GM21619 (cell line): Measurements from ENCODE around the gene GOT1.

Experiments used
- ATAC-seq: cut with Tn5 transposase; IDR thresholded peaks from one replicate; pipeline ENCODE4 v1.9.1; 2021; ENCODE audit not compliant: unreplicated experiment

The GOT1 gene

GRCh38 chr10:99396471-99396870, 34.0 kb downstream of the GOT1 start:
- no peak for ATAC-seq

- ATAC-seq: no peak
Measured at GRCh38 chr10:99395750-99396445, 34.5 kb downstream of the GOT1 start.

- ATAC-seq: no peak
Measured at GRCh38 chr10:99394761-99395386, 35.5 kb downstream of the GOT1 start.

GRCh38 chr10:99394256-99394655, 36.2 kb downstream of the GOT1 start:
- ATAC-seq: no peak

- ATAC-seq: no peak
Measured at GRCh38 chr10:99393683-99394082, 36.7 kb downstream of the GOT1 start.

GRCh38 chr10:99393036-99393435, 37.4 kb downstream of the GOT1 start:
- no peak for ATAC-seq

GRCh38 chr10:99391346-99391745, 39.1 kb downstream of the GOT1 start:
- ATAC-seq: no peak

GRCh38 chr10:99389729-99390480, 40.5 kb downstream of the GOT1 start:
- ATAC-seq: no peak

GRCh38 chr10:99387541-99387940, 42.9 kb downstream of the GOT1 start:
- no peak for ATAC-seq

GRCh38 chr10:99387071-99387470, 43.4 kb downstream of the GOT1 start:
- ATAC-seq: no peak

- no peak for ATAC-seq
Measured at GRCh38 chr10:99382176-99382575, 48.2 kb downstream of the GOT1 start.

- no peak for ATAC-seq
Measured at GRCh38 chr10:99375426-99375825, 55.0 kb downstream of the GOT1 start.

- ATAC-seq: no peak
Measured at GRCh38 chr10:99374972-99375371, 55.5 kb downstream of the GOT1 start.

GRCh38 chr10:99374526-99374925, 55.9 kb downstream of the GOT1 start:
- no peak for ATAC-seq

GRCh38 chr10:99372546-99373271, 57.7 kb downstream of the GOT1 start:
- no peak for ATAC-seq

GRCh38 chr10:99370993-99371392, 59.4 kb downstream of the GOT1 start:
- peak; percentile 96 for ATAC-seq

GRCh38 chr10:99369551-99369950, 60.9 kb downstream of the GOT1 start:
- no peak for ATAC-seq

- no peak for ATAC-seq
Measured at GRCh38 chr10:99369126-99369525, 61.3 kb downstream of the GOT1 start.

- no peak for ATAC-seq
Measured at GRCh38 chr10:99368646-99369045, 61.8 kb downstream of the GOT1 start.

GRCh38 chr10:99366666-99367065, 63.8 kb downstream of the GOT1 start:
- no peak for ATAC-seq

GRCh38 chr10:99365736-99366135, 64.7 kb downstream of the GOT1 start:
- ATAC-seq: no peak
